Common myeloid progenitor, CD34-positive (primary cell): ENCODE data around the gene STX19.

Experiments
- CTCF ChIA-PET: fragments of 350-600 bp; sonication (Branson Sonifier 250); formaldehyde crosslinking; loops from one replicate; lab custom pipeline; 2021; ENCODE audit warnings: antibody characterized with exemption; lab: Charles Lee
- POLR2A ChIA-PET: fragments of 350-600 bp; sonication (Branson Sonifier 250); formaldehyde crosslinking; loops from one replicate; lab custom pipeline; 2021; ENCODE audit warnings: antibody characterized with exemption; lab: Charles Lee
- DNase-seq, 3 donors: peaks; one replicate each; pipeline versions ENCODE4 v3.0.0 to v3.0.0-alpha.2; 2013
- H3K27ac ChIP-seq, 2 experiments: 1 replicate in 1 of 2; 2 replicates in 1 of 2; pipeline ENCODE4 v1.7.0; 2013; ENCODE audit warnings: inconsistent platforms in 2 of 2, low read length in 2 of 2, mild to moderate bottlenecking in 2 of 2, low read depth in 1 of 2, moderate library complexity in 1 of 2; ENCODE audit not compliant: severe bottlenecking in 2 of 2, insufficient read depth in 1 of 2, poor library complexity in 1 of 2
- H3K27me3 ChIP-seq, 5 experiments: replicated peaks in 2 of 5; 1 replicate in 3 of 5; 2 replicates in 2 of 5; pipeline versions ENCODE4 v1.6.1 to v1.7.0; 2013; ENCODE audit warnings: low read length in 4 of 5, mild to moderate bottlenecking in 2 of 5, moderate library complexity in 2 of 5, inconsistent platforms in 1 of 5; ENCODE audit not compliant: insufficient read depth in 5 of 5, control insufficient read depth in 4 of 5
- H3K36me3 ChIP-seq, 4 experiments: 1 replicate in 2 of 4; 2 replicates in 2 of 4; pipeline versions ENCODE4 v1.6.1 to v1.7.0; 2013; ENCODE audit warnings: low read length in 3 of 4, control low read depth in 1 of 4, mild to moderate bottlenecking in 1 of 4; ENCODE audit not compliant: control insufficient read depth in 4 of 4, insufficient read depth in 4 of 4
- H3K4me1 ChIP-seq, 4 experiments: 1 replicate in 3 of 4; 2 replicates in 1 of 4; pipeline versions ENCODE4 v1.6.1 to v1.7.1; 2013; ENCODE audit warnings: low read length in 3 of 4, mild to moderate bottlenecking in 3 of 4, control low read depth in 1 of 4, inconsistent platforms in 1 of 4, moderate library complexity in 1 of 4; ENCODE audit not compliant: control insufficient read depth in 4 of 4, insufficient read depth in 4 of 4; ENCODE audit errors: control extremely low read depth in 1 of 4
- H3K4me3 ChIP-seq, 7 experiments: 1 replicate in 4 of 7; 2 replicates in 3 of 7; pipeline versions ENCODE4 v1.5.1 to v1.7.0; 2013; ENCODE audit warnings: mild to moderate bottlenecking in 7 of 7, low read length in 6 of 7, moderate library complexity in 6 of 7, inconsistent platforms in 2 of 7, low read depth in 2 of 7, control low read depth in 1 of 7; ENCODE audit not compliant: insufficient read depth in 4 of 7, control insufficient read depth in 1 of 7; ENCODE audit errors: extremely low read depth in 1 of 7
- H3K9me3 ChIP-seq, 5 experiments: 1 replicate in 4 of 5; 2 replicates in 1 of 5; pipeline versions ENCODE4 v1.6.1 to v1.7.1; 2013; ENCODE audit warnings: low read length in 4 of 5, mild to moderate bottlenecking in 2 of 5, inconsistent platforms in 1 of 5, low read depth in 1 of 5, moderate library complexity in 1 of 5; ENCODE audit not compliant: control insufficient read depth in 4 of 5, insufficient read depth in 2 of 5; ENCODE audit errors: control extremely low read depth in 1 of 5
- WGBS: methylation state at CpG from one replicate; pipeline ENCODE4 v1.1.5; 2013; ENCODE audit not compliant: insufficient coverage; 5-methylcytosine and 5-hydroxymethylcytosine counted together

The STX19 gene

DNA sequence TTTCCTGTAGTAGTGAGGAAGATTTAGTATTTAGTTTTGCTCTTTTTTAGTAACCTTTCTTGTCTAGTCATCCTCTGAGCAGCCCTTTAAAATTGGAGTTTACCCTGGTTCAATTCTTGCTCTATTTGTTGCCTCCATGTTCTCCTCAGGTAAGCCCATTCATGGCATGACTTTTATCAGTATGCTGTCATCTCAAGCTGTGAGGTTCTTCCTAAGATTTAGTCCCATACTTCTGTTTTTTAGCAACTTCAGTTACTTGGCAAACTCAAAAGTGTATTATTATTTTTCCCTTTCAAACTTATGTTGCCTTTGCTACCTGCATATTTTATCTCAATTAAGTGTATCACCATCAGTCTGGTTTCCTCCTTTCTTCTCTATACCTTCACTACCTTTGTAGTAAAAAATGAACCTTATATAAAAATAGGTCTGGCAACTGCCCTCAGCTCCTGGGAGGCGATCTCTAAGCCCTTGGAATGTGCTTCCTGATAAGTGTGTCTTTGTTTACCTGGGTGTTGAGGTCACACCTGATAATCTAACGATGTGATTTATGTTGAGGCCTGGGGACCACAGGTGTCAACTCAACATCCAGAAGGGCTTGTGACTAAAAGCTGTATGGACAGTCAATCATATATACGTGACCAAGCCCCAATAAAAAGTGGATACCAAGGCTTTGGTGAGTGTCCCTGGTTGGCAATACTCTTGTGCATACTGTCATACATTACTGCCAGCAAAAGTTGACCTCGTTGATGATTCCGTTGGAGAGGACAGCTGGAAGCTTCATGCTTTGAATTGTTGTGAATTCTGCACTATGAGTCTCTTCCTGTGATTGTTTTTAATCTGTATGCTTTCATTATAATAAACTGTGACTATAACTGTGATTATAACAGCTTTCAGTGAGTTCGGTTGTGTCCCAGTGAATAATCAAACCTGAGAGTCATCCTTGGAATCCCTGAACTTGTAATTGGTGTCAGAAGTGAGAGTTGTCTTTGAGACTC, 38.4 kb upstream of the STX19 start:
- POLR2A ChIA-PET: no interaction called here
- H3K4me1 ChIP-seq: peaks cover 10 to 29% (median 13%) of the 10 kb centered on the region in 4 experiments
- no peak overlapping the region for H3K4me3 ChIP-seq
- H3K27me3 ChIP-seq: no peaks in the 10 kb centered on the region
- peaks cover 10 to 23% (median 17%) of the 10 kb centered on the region in 4 experiments for H3K36me3 ChIP-seq
- no peak overlapping the region for H3K27ac ChIP-seq
- no peak for DNase-seq
- peaks cover 2 to 9% (median 6%) of the 10 kb centered on the region in 5 experiments for H3K9me3 ChIP-seq
- CTCF ChIA-PET: interaction anchor here (0.9 to 6.0 kb wide), 6 partner anchors 11 to 72 kb away, joined by 3 to 42 read pairs (median 3); no protein-coding TSS in a partner anchor
- WGBS: 91% methylated on average over 3 of the region's 6 CpGs

- H3K9me3 ChIP-seq: peaks cover 2 to 9% (median 6%) of the 10 kb centered on the region in 5 experiments
- ChIA-PET POLR2A (no interaction called here), CTCF (interaction anchor here (1.2 to 6.0 kb wide), 4 partner anchors 55 to 66 kb away, joined by 3 to 42 read pairs (median 3); no protein-coding TSS in a partner anchor)
- peaks cover 10 to 30% (median 13%) of the 10 kb centered on the region in 4 experiments for H3K4me1 ChIP-seq
- 100% methylated on average over 1 of the region's 1 CpG for WGBS
- no peak for DNase-seq
- H3K27ac ChIP-seq: no peak overlapping the region
- H3K27me3 ChIP-seq: no peaks in the 10 kb centered on the region
- H3K4me3 ChIP-seq: no peak overlapping the region
- H3K36me3 ChIP-seq: peaks cover 8 to 19% (median 14%) of the 10 kb centered on the region in 4 experiments
These were observed 37.6 kb upstream of the STX19 start for GRCh38 chr3:94065819-94066480.

- Histone ChIP-seq H3K27ac (peak overlapping the region in 1 of 2 experiments; percentile 1), H3K36me3 (peaks cover 8 to 18% (median 14%) of the 10 kb centered on the region in 4 experiments), H3K27me3 (no peaks in the 10 kb centered on the region), H3K4me1 (peaks cover 10 to 30% (median 13%) of the 10 kb centered on the region in 4 experiments), H3K4me3 (peak overlapping the region in 1 of 7 experiments; percentile 34), H3K9me3 (peaks cover 2 to 9% (median 6%) of the 10 kb centered on the region in 5 experiments)
- ChIA-PET POLR2A (no interaction called here), CTCF (interaction anchor here (6.0 kb wide), 1 partner anchor 61 kb away, joined by 42 read pairs; no protein-coding TSS in a partner anchor)
- no CpG with 5 or more reads among the region's 1 CpG for WGBS
- DNase-seq: no peak
These were observed 36.7 kb upstream of the STX19 start for GRCh38 chr3:94065122-94065521.

GRCh38 chr3:94064243-94064860, 36.0 kb upstream of the STX19 start:
- peak overlapping the region in 4 of 7 experiments; percentile 93 to 99 (median 97) for H3K4me3 ChIP-seq
- H3K27me3 ChIP-seq: no peaks in the 10 kb centered on the region
- POLR2A ChIA-PET: interaction anchor here (0.6 kb wide), 1 partner anchor 8 kb away, joined by 4 read pairs; no protein-coding TSS in a partner anchor
- peak; percentile 27 to 70 (median 58) for DNase-seq
- peaks cover 2 to 9% (median 6%) of the 10 kb centered on the region in 5 experiments for H3K9me3 ChIP-seq
- 48% methylated on average over 4 of the region's 6 CpGs for WGBS
- peaks cover 10 to 30% (median 13%) of the 10 kb centered on the region in 4 experiments for H3K4me1 ChIP-seq
- peak overlapping the region; percentile 99 to 100 for H3K27ac ChIP-seq
- peaks cover 8 to 20% (median 14%) of the 10 kb centered on the region in 4 experiments for H3K36me3 ChIP-seq
- CTCF ChIA-PET: interaction anchor here (0.8 to 1.1 kb wide), 2 partner anchors 57 to 63 kb away, joined by 3 to 4 read pairs; no protein-coding TSS in a partner anchor

- Histone ChIP-seq H3K36me3 (peaks cover 8 to 22% (median 14%) of the 10 kb centered on the region in 4 experiments), H3K4me3 (peak overlapping the region; percentile 83 to 99 (median 97)), H3K27me3 (no peaks in the 10 kb centered on the region), H3K9me3 (peaks cover 2 to 9% (median 6%) of the 10 kb centered on the region in 5 experiments), H3K4me1 (peaks cover 10 to 30% (median 13%) of the 10 kb centered on the region in 4 experiments), H3K27ac (peak overlapping the region; percentile 99 to 100)
- 70% methylated on average over 13 of the region's 17 CpGs for WGBS
- DNase-seq: peak in 1 of 3 donors; percentile 41
- ChIA-PET CTCF (interaction anchor here (0.8 to 1.8 kb wide), 7 partner anchors 57 to 90 kb away, joined by 3 to 6 read pairs (median 3); partner anchors contain the start of gene PROS1), POLR2A (interaction anchor here (0.6 to 1.4 kb wide), 2 partner anchors 9 to 42 kb away, joined by 3 to 4 read pairs; no protein-coding TSS in a partner anchor)
These were observed 35.2 kb upstream of the STX19 start for GRCh38 chr3:94063496-94064119.
